NCI-H345 (cell line): ENCODE measurements around the gene PTPRJ.
"Not testable (repeated sequence)": the region's sequence is repeated elsewhere in the genome, so short reads cannot be mapped to it uniquely, and the experiment has no call there.

Experiments used
- DNase-seq: peaks from one replicate; lab custom pipeline; 2025; lab: John Stamatoyannopoulos, UW

PTPRJ gene

GRCh38 chr11:48018528-48019216 lies 38.3 kb downstream of the PTPRJ start:
- DNase-seq = no peak

- DNase-seq = no peak
Measured at GRCh38 chr11:48019217-48019584, 38.8 kb downstream of the PTPRJ start.

GRCh38 chr11:48019595-48019994 lies 39.2 kb downstream of the PTPRJ start:
- DNase-seq = no peak

- no peak for DNase-seq
Measured at GRCh38 chr11:48020092-48020755, 39.9 kb downstream of the PTPRJ start.

- not testable (repeated sequence) for DNase-seq
Measured at GRCh38 chr11:48021201-48021820, 41.0 kb downstream of the PTPRJ start.

GRCh38 chr11:48022445-48022844 lies 42.1 kb downstream of the PTPRJ start:
- DNase-seq = no peak

GRCh38 chr11:48023608-48024007 lies 43.2 kb downstream of the PTPRJ start:
- not testable (repeated sequence) for DNase-seq

GRCh38 chr11:48024635-48025071 lies 44.3 kb downstream of the PTPRJ start:
- DNase-seq = peak; percentile 50

GRCh38 chr11:48025293-48025983 lies 45.1 kb downstream of the PTPRJ start:
- DNase-seq = no peak

- DNase-seq = no peak
Measured at GRCh38 chr11:48025984-48026340, 45.6 kb downstream of the PTPRJ start.

GRCh38 chr11:48028914-48029680 lies 48.7 kb downstream of the PTPRJ start:
- no peak for DNase-seq

GRCh38 chr11:48029681-48030290 lies 49.4 kb downstream of the PTPRJ start:
- no peak for DNase-seq

- no peak for DNase-seq
Measured at GRCh38 chr11:48031602-48032001, 51.2 kb downstream of the PTPRJ start.

GRCh38 chr11:48032721-48033120 lies 52.4 kb downstream of the PTPRJ start:
- DNase-seq = no peak

- no peak for DNase-seq
Measured at GRCh38 chr11:48033918-48034341, 53.6 kb downstream of the PTPRJ start.

- DNase-seq = no peak
Measured at GRCh38 chr11:48034926-48035871, 54.8 kb downstream of the PTPRJ start.

GRCh38 chr11:48036011-48036410 lies 55.7 kb downstream of the PTPRJ start:
- DNase-seq = no peak

GRCh38 chr11:48036466-48036865 lies 56.1 kb downstream of the PTPRJ start:
- DNase-seq = no peak

GRCh38 chr11:48037709-48038468 lies 57.5 kb downstream of the PTPRJ start:
- no peak for DNase-seq
